B cell (primary cell): ENCODE results near the gene SNTG2. TPM values are rescaled to one million over a fixed set of nuclear protein-coding genes. Genes with fewer than 3 reads are reported as not detected.

Source experiments
- ATAC-seq: fragments of 200-7000 bp; cut with Tn5 transposase; one replicate; pipeline ENCODE4 v1.10.0; 2021; ENCODE audit warnings: low read depth, mild to moderate bottlenecking, moderate number of reproducible peaks, moderate library complexity
- CTCF ChIA-PET: fragments of 350-600 bp; sonication (Branson Sonifier 250); formaldehyde crosslinking; loops from one replicate; lab custom pipeline; 2021; ENCODE audit warnings: antibody characterized with exemption, inconsistent platforms; lab: Charles Lee
- POLR2A ChIA-PET: fragments of 350-600 bp; sonication (Branson Sonifier 250); formaldehyde crosslinking; loops from one replicate; lab custom pipeline; 2021; ENCODE audit warnings: antibody characterized with exemption; lab: Charles Lee
- DNase-seq: peaks from one replicate; pipeline ENCODE4 v3.0.0; 2013
- H2AFZ ChIP-seq: 2 replicates; pipeline ENCODE4 v1.6.1; 2012; ENCODE audit warnings: mild to moderate bottlenecking, low read depth, low read length; ENCODE audit not compliant: insufficient read depth, poor library complexity, severe bottlenecking
- H3K27ac ChIP-seq, 2 donors: 1 replicate in 1 of 2; 2 replicates in 1 of 2; pipeline ENCODE4 v1.5.1; 2012 to 2013; ENCODE audit warnings: low read length in 2 of 2, mild to moderate bottlenecking in 2 of 2, moderate library complexity in 1 of 2
- H3K27me3 ChIP-seq, 4 experiments: fragments of 200-600 bp in 1 of 4; sonication (generic) in 1 of 4; replicated peaks in 1 of 4; 1 replicate in 2 of 4; 2 replicates in 2 of 4; pipeline versions ENCODE4 v1.6.1 to v1.7.0; 2013 to 2016; ENCODE audit warnings: low read length in 3 of 4, mild to moderate bottlenecking in 2 of 4, mixed read lengths in 1 of 4, moderate library complexity in 1 of 4; ENCODE audit not compliant: insufficient read depth in 4 of 4, control insufficient read depth in 3 of 4; ENCODE audit errors: control extremely low read depth in 1 of 4
- H3K36me3 ChIP-seq, 2 experiments: replicated peaks in 1 of 2; 1 replicate in 1 of 2; 2 replicates in 1 of 2; pipeline versions ENCODE4 v1.6.1 to v1.7.1; 2013; ENCODE audit warnings: low read length in 1 of 2; ENCODE audit not compliant: insufficient read depth in 2 of 2, control insufficient read depth in 1 of 2; ENCODE audit errors: control extremely low read depth in 1 of 2, extremely low read depth in 1 of 2
- H3K4me1 ChIP-seq, 2 donors: fragments of 200-600 bp in 1 of 2; sonication (generic) in 1 of 2; 1 replicate in 1 of 2; 2 replicates in 1 of 2; pipeline versions ENCODE4 v1.5.1 to v1.6.1; 2013 to 2017; ENCODE audit warnings: low read length in 2 of 2; ENCODE audit not compliant: control insufficient read depth in 2 of 2, insufficient read depth in 2 of 2
- H3K4me2 ChIP-seq: replicated peaks from 2 replicates; pipeline ENCODE3; 2012; ENCODE audit warnings: mild to moderate bottlenecking, low read depth, low read length; ENCODE audit not compliant: poor library complexity, severe bottlenecking
- H3K4me3 ChIP-seq, 5 experiments: fragments of 200-600 bp in 1 of 5; sonication (generic) in 1 of 5; 1 replicate in 3 of 5; 2 replicates in 2 of 5; pipeline versions ENCODE4 v1.5.1 to v1.7.0; 2011 to 2016; ENCODE audit warnings: low read length in 4 of 5, mild to moderate bottlenecking in 4 of 5, low read depth in 2 of 5, control low read depth in 1 of 5, moderate library complexity in 1 of 5; ENCODE audit not compliant: insufficient read depth in 1 of 5; ENCODE audit errors: control extremely low read depth in 1 of 5, extremely low read depth in 1 of 5
- H3K79me2 ChIP-seq: fragments of 200-600 bp; sonication (generic); one replicate; pipeline ENCODE4 v1.6.0; 2016; ENCODE audit warnings: low read length; ENCODE audit not compliant: control insufficient read depth, insufficient read depth
- H3K9ac ChIP-seq: fragments of 200-600 bp; sonication (generic); 2 replicates; pipeline ENCODE4 v1.6.1; 2017; ENCODE audit warnings: mild to moderate bottlenecking, low read length, moderate library complexity
- H3K9me3 ChIP-seq, 3 donors: one replicate each; pipeline versions ENCODE4 v1.6.1 to v1.7.1; 2013; ENCODE audit warnings: low read length in 2 of 3; ENCODE audit not compliant: control insufficient read depth in 2 of 3, insufficient read depth in 1 of 3; ENCODE audit errors: control extremely low read depth in 1 of 3
- H4K20me1 ChIP-seq: 2 replicates; pipeline ENCODE4 v1.6.0; 2012; ENCODE audit warnings: mild to moderate bottlenecking, low read length; ENCODE audit not compliant: insufficient read depth, control insufficient read depth, poor library complexity, severe bottlenecking
- H3K27ac Mint-ChIP-seq: one replicate; pipeline ENCODE4 v1.8.0; 2021; ENCODE audit warnings: mixed read lengths
- H3K27me3 Mint-ChIP-seq: one replicate; pipeline ENCODE4 v1.8.0; 2021; ENCODE audit warnings: mixed read lengths
- H3K4me1 Mint-ChIP-seq: one replicate; pipeline ENCODE4 v1.8.0; 2021; ENCODE audit warnings: mixed read lengths
- H3K4me3 Mint-ChIP-seq: one replicate; pipeline ENCODE4 v1.8.0; 2021; ENCODE audit warnings: mixed read lengths
- H3K9me3 Mint-ChIP-seq: one replicate; pipeline ENCODE4 v1.8.0; 2022; ENCODE audit warnings: mixed read lengths; ENCODE audit not compliant: insufficient read depth
- EZH2 ChIP-seq: IDR thresholded peaks from 2 replicates; pipeline ENCODE4 v1.6.1; 2012; ENCODE audit warnings: borderline replicate concordance, low read depth, mild to moderate bottlenecking, moderate library complexity, low read length; ENCODE audit not compliant: insufficient read depth, poor library complexity, severe bottlenecking
- WGBS: methylation state at CpG from one replicate; pipeline ENCODE4 v1.1.5; 2013; ENCODE audit warnings: missing lambda C conversion rate; ENCODE audit not compliant: insufficient coverage; 5-methylcytosine and 5-hydroxymethylcytosine counted together
- intact Hi-C: fragments of 100-400 bp; cut with micrococcal nuclease; formaldehyde crosslinking; loops from one replicate; pipeline ENCODE4 v1.10.0; 2022
- polyA plus RNA-seq: library from polyadenylated mRNA; depleted of rRNA; stranded (reverse); fragments of >200 nt; gene quantifications from 2 replicates; pipeline ENCODE4 v1.2.3, GENCODE V29; 2012
- total RNA-seq, 2 donors: library from RNA; stranded (reverse); fragments of 120-200 nt in 1 of 2; gene quantifications; 1 replicate in 1 of 2; 2 replicates in 1 of 2; pipeline versions ENCODE4 v1.2.3 to v1.2.4, GENCODE V29; 2013 to 2022
- TF ChIP-seq, protein P1 (sequence below): fragments of 200-600 bp; IDR thresholded peaks from one replicate; pipeline ENCODE4 v1.8.0; 2022; ENCODE audit warnings: antibody characterized with exemption, mild to moderate bottlenecking

SNTG2 gene
- total and polyA plus RNA-seq, 2 donors (not counting 1 experiment from before 2014, with no cell fraction given): 2.1 to 2.4 TPM

DNA sequence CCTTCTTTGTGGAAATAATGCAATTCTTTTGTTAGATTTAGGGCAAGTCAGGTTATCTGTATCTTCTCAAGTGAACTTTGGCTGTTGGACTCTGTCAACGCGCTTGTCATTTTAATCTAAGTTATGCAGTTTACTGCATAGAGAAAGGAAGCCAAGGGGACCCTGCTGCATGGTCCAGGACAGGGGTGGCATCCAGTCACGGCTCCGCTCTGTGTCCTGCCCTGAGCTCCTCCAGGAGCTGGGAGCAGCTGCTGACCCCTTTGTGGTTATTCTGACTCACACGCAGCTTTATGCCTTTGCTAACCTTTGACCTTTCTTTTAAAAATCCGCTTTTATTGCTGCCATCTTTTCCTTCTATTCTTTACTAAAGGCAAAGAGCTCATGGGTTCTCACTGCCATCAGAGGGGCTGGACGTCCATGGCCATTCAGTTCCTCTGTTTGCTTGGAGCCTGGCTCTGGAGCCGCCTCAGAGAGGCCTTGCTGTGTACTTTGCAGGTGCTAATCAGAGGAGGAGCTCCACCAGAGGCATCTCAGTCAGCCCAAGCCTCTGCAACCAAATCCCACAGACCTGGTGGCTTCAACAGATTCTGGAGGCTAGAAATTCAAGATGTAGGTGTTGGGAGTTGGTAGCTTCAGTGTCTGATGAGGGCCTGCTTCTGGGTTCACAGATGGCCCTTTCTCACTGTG lies 39.3 kb downstream of the SNTG2 start:
- H3K27me3 Mint-ChIP-seq: peaks cover 10% of the 10 kb centered on the region
- DNase-seq (no peak), ATAC-seq (no peak)
- H3K4me3 Mint-ChIP-seq: no peak overlapping the region
- Histone ChIP-seq H3K9ac (no peak overlapping the region), H3K79me2 (no peaks in the 10 kb centered on the region), H3K27me3 (no peaks in the 10 kb centered on the region), H3K4me3 (no peak overlapping the region), H3K4me2 (no peak overlapping the region), H3K36me3 (no peaks in the 10 kb centered on the region), H3K9me3 (no peaks in the 10 kb centered on the region), H4K20me1 (no peaks in the 10 kb centered on the region), H2AFZ (no peak overlapping the region), H3K4me1 (peaks cover 0 to 4% of the 10 kb centered on the region in 2 donors), H3K27ac (no peak overlapping the region)
- H3K27ac Mint-ChIP-seq: no peak overlapping the region
- ChIA-PET CTCF (no interaction called here), POLR2A (no interaction called here)
- 96% methylated on average over 8 of the region's 8 CpGs for WGBS
- intact Hi-C loops: no loop called here
- no peak for TF ChIP-seq EZH2
- TF ChIP-seq, protein P1, sequence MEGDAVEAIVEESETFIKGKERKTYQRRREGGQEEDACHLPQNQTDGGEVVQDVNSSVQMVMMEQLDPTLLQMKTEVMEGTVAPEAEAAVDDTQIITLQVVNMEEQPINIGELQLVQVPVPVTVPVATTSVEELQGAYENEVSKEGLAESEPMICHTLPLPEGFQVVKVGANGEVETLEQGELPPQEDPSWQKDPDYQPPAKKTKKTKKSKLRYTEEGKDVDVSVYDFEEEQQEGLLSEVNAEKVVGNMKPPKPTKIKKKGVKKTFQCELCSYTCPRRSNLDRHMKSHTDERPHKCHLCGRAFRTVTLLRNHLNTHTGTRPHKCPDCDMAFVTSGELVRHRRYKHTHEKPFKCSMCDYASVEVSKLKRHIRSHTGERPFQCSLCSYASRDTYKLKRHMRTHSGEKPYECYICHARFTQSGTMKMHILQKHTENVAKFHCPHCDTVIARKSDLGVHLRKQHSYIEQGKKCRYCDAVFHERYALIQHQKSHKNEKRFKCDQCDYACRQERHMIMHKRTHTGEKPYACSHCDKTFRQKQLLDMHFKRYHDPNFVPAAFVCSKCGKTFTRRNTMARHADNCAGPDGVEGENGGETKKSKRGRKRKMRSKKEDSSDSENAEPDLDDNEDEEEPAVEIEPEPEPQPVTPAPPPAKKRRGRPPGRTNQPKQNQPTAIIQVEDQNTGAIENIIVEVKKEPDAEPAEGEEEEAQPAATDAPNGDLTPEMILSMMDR: no peak
- H3K4me1 Mint-ChIP-seq: peaks cover 2% of the 10 kb centered on the region
- H3K9me3 Mint-ChIP-seq: no peaks in the 10 kb centered on the region

GRCh38 chr2:990970-991369 lies 40.3 kb downstream of the SNTG2 start:
- ATAC-seq: no peak
- H2AFZ ChIP-seq: no peak overlapping the region

More at GRCh38 chr2:990970-991369, 40.3 kb downstream of the SNTG2 start:
- Histone ChIP-seq H3K27ac (no peak overlapping the region), H4K20me1 (no peaks in the 10 kb centered on the region), H3K9ac (no peak overlapping the region), H3K4me3 (no peak overlapping the region), H3K27me3 (peaks cover 0 to 3% (median under 1%) of the 10 kb centered on the region in 4 experiments), H3K4me2 (no peak overlapping the region), H3K36me3 (no peaks in the 10 kb centered on the region), H3K79me2 (no peaks in the 10 kb centered on the region), H3K9me3 (no peaks in the 10 kb centered on the region), H3K4me1 (peaks cover 0 to 3% of the 10 kb centered on the region in 2 donors)
- no peak for TF ChIP-seq EZH2
- TF ChIP-seq, protein P1: no peak
- no peak overlapping the region for H3K4me3 Mint-ChIP-seq
- no peak overlapping the region for H3K27ac Mint-ChIP-seq
- H3K9me3 Mint-ChIP-seq: no peaks in the 10 kb centered on the region
- ChIA-PET CTCF (no interaction called here), POLR2A (no interaction called here)
- peaks cover 17% of the 10 kb centered on the region for H3K27me3 Mint-ChIP-seq
- H3K4me1 Mint-ChIP-seq: no peaks in the 10 kb centered on the region
- no peak for DNase-seq
- intact Hi-C loops: no loop called here
